Endothelial cell of umbilical vein (primary cell): ENCODE results near the gene GGTA1. TPM values are rescaled to one million over a fixed set of nuclear protein-coding genes. Genes with fewer than 3 reads are reported as not detected.
A peak's percentile ranks its signal among the peaks of the same experiment; 100 is the strongest.

Experiments used
- BruUV-seq: library from RNA; stranded (reverse); fragments of 400-500 nt; replicated peaks from 2 replicates; lab custom pipeline; 2021; lab: Mats Ljungman, UMichigan
- CTCF ChIA-PET: fragments of 300-600, 350-600 bp; sonication (Branson Sonifier 250); formaldehyde crosslinking; loops from one replicate; lab custom pipeline; 2021; ENCODE audit warnings: antibody characterized with exemption, inconsistent platforms; lab: Charles Lee
- POLR2A ChIA-PET: fragments of 300-600, 350-600 bp; sonication (Branson Sonifier 250); formaldehyde crosslinking; loops from one replicate; lab custom pipeline; 2021; ENCODE audit warnings: antibody characterized with exemption, inconsistent platforms; lab: Charles Lee
- DNase-seq: peaks from one replicate; pipeline ENCODE4 v3.0.0-alpha.2; 2011; ENCODE audit warnings: low read depth, low spot score
- FAIRE-seq: peaks from 2 replicates; lab custom pipeline; 2011; peaks lifted over from hg19 to GRCh38; lab: Jason Lieb, UNC
- H2AFZ ChIP-seq: 2 replicates; pipeline ENCODE4 v1.6.0; 2012; ENCODE audit warnings: low read depth, low read length, control low read depth, inconsistent platforms
- H3K27ac ChIP-seq: 2 replicates; pipeline ENCODE4 v1.5.1; 2011; ENCODE audit warnings: low read depth, mild to moderate bottlenecking, control low read depth, low read length, moderate library complexity; ENCODE audit not compliant: insufficient read depth
- H3K27me3 ChIP-seq, 2 experiments: 2 replicates each; pipeline versions ENCODE4 v1.6.0 to v1.6.1; 2011; ENCODE audit warnings: low read length in 2 of 2, mixed read lengths in 1 of 2; ENCODE audit not compliant: control insufficient read depth in 2 of 2, insufficient read depth in 2 of 2
- H3K36me3 ChIP-seq, 2 experiments: 2 replicates in 1 of 2; 3 replicates in 1 of 2; pipeline ENCODE4 v1.5.1; 2011; ENCODE audit warnings: low read length in 2 of 2, mild to moderate bottlenecking in 1 of 2, moderate library complexity in 1 of 2; ENCODE audit not compliant: control insufficient read depth in 2 of 2, insufficient read depth in 2 of 2; ENCODE audit errors: extremely low read depth in 1 of 2
- H3K4me1 ChIP-seq: 3 replicates; pipeline ENCODE4 v1.5.1; 2011; ENCODE audit warnings: mild to moderate bottlenecking, low read length; ENCODE audit not compliant: control insufficient read depth, insufficient read depth; ENCODE audit errors: extremely low read depth
- H3K4me2 ChIP-seq: 2 replicates; pipeline ENCODE4 v1.6.1; 2011; ENCODE audit warnings: low read length, control low read depth, mixed read lengths; ENCODE audit not compliant: insufficient read depth
- H3K4me3 ChIP-seq, 3 experiments: fragments of 200-600 bp in 1 of 3; sonication (generic), shearing (Covaris generic) in 1 of 3; replicated peaks in 1 of 3; 2 replicates each; pipeline ENCODE4 v1.5.1; 2011 to 2016; ENCODE audit warnings: control low read depth in 3 of 3, low read length in 3 of 3, mild to moderate bottlenecking in 2 of 3, inconsistent platforms in 1 of 3, low read depth in 1 of 3, moderate library complexity in 1 of 3; ENCODE audit not compliant: insufficient read depth in 1 of 3
- H3K79me2 ChIP-seq: 2 replicates; pipeline ENCODE4 v1.6.0; 2012; ENCODE audit warnings: low read length, inconsistent platforms; ENCODE audit not compliant: control insufficient read depth, insufficient read depth
- H3K9ac ChIP-seq: replicated peaks from 2 replicates; pipeline ENCODE3; 2011; ENCODE audit warnings: low read length, control low read depth; ENCODE audit not compliant: insufficient read depth; ENCODE audit errors: extremely low read depth
- H3K9me1 ChIP-seq: replicated peaks from 3 replicates; pipeline ENCODE4 v1.6.0; 2011; ENCODE audit warnings: mild to moderate bottlenecking, low read length; ENCODE audit not compliant: control insufficient read depth, insufficient read depth; ENCODE audit errors: extremely low read depth
- H3K9me3 ChIP-seq: replicated peaks from 2 replicates; pipeline ENCODE4 v1.5.1; 2012; ENCODE audit warnings: low read length, inconsistent platforms; ENCODE audit not compliant: control insufficient read depth, insufficient read depth
- H4K20me1 ChIP-seq: replicated peaks from 2 replicates; pipeline ENCODE3; 2011; ENCODE audit warnings: mild to moderate bottlenecking, low read length; ENCODE audit not compliant: control insufficient read depth, insufficient read depth; ENCODE audit errors: extremely low read depth
- CTCF ChIP-seq, 2 donors: IDR thresholded peaks; 1 replicate in 1 of 2; 2 replicates in 1 of 2; pipeline ENCODE4 v1.5.1; 2011; ENCODE audit warnings: low read length in 2 of 2, mild to moderate bottlenecking in 2 of 2, moderate library complexity in 2 of 2, control low read depth in 1 of 2, inconsistent platforms in 1 of 2, low read depth in 1 of 2; ENCODE audit not compliant: insufficient read depth in 1 of 2; ENCODE audit errors: extremely low read depth in 1 of 2
- EZH2 ChIP-seq: IDR thresholded peaks from 2 replicates; pipeline ENCODE4 v1.6.1; 2012; ENCODE audit warnings: borderline replicate concordance, low read depth, mild to moderate bottlenecking, moderate library complexity, low read length, inconsistent platforms; ENCODE audit not compliant: severe bottlenecking
- FOS ChIP-seq: IDR thresholded peaks from 2 replicates; pipeline ENCODE4 v1.6.1; 2011; ENCODE audit warnings: mild to moderate bottlenecking, low read length, moderate library complexity, borderline replicate concordance; ENCODE audit not compliant: insufficient read depth
- GATA2 ChIP-seq: IDR thresholded peaks from 2 replicates; pipeline ENCODE4 v1.7.0; 2011; ENCODE audit warnings: low read depth, mild to moderate bottlenecking, moderate library complexity, mixed read lengths, low read length; ENCODE audit not compliant: insufficient read length, insufficient read depth
- JUN ChIP-seq: IDR thresholded peaks from 2 replicates; pipeline ENCODE4 v1.6.1; 2011; ENCODE audit warnings: borderline replicate concordance, low read depth; ENCODE audit not compliant: insufficient read length, insufficient read depth
- MYC ChIP-seq: IDR thresholded peaks from one replicate; pipeline ENCODE4 v1.6.1; 2011; ENCODE audit warnings: mild to moderate bottlenecking, low read depth, low read length
- POLR2A ChIP-seq: IDR thresholded peaks from 2 replicates; pipeline ENCODE4 v1.6.1; 2012; ENCODE audit warnings: low read depth, mild to moderate bottlenecking, control low read depth, low read length
- POLR2AphosphoS5 ChIP-seq: IDR thresholded peaks from 2 replicates; pipeline ENCODE4 v1.6.1; 2012; ENCODE audit warnings: low read depth, mild to moderate bottlenecking, control low read depth, low read length, moderate library complexity; ENCODE audit not compliant: insufficient read depth
- dilution Hi-C: fragments of 300-500 bp; cut with MboI; formaldehyde crosslinking; loops from one replicate; pipeline ENCODE4 v1.15.0; 2019; ENCODE audit warnings: low sequenced_read_pairs; ENCODE audit not compliant: extremely low pct_ligation_motif_present
- intact Hi-C: fragments of 100-400 bp; cut with micrococcal nuclease; formaldehyde crosslinking; loops from one replicate; pipeline ENCODE4 v1.10.0; 2022
- polyA plus RNA-seq, 4 experiments: library from polyadenylated mRNA; depleted of rRNA in 3 of 4; stranded (reverse) in 3 of 4; unstranded in 1 of 4; fragments of >200 nt; gene quantifications; 2 replicates each; pipeline versions ENCODE4 v1.2.1 to v1.2.3, GENCODE V29; 2011 to 2012; ENCODE audit warnings: missing spikeins in 1 of 4
- total RNA-seq: library from RNA; stranded (reverse); gene quantifications from 2 replicates; pipeline ENCODE4 v1.2.3, GENCODE V29; 2021
- TF ChIP-seq, protein P1 (sequence below): IDR thresholded peaks from 2 replicates; pipeline ENCODE4 v1.6.1; 2011; ENCODE audit not compliant: insufficient read depth, insufficient read length

GGTA1 gene
- total and polyA plus RNA-seq, 2 donors (not counting 3 experiments of a cell fraction or from before 2014, with no cell fraction given): not detected

- TF ChIP-seq, protein P1, sequence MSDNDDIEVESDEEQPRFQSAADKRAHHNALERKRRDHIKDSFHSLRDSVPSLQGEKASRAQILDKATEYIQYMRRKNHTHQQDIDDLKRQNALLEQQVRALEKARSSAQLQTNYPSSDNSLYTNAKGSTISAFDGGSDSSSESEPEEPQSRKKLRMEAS: no peak
- TF ChIP-seq EZH2: no peak
- no peak for TF ChIP-seq POLR2A
- TF ChIP-seq GATA2: no peak
- TF ChIP-seq MYC: no peak
- TF ChIP-seq JUN: no peak
- no peak for TF ChIP-seq POLR2AphosphoS5
- no peak for TF ChIP-seq FOS
- no peak for TF ChIP-seq CTCF (IDR thresholded peaks at IDR 0.05; ENCODE audit: extremely low read depth in 1 of 2, insufficient read depth in 1 of 2, low read depth in 1 of 2, low read length in 2 of 2)
- no peak overlapping the region for H3K9ac ChIP-seq
- no peaks in the 10 kb centered on the region for H3K9me3 ChIP-seq
- no peaks in the 10 kb centered on the region for H3K79me2 ChIP-seq
- H3K9me1 ChIP-seq: no peaks in the 10 kb centered on the region
- dilution Hi-C loops (no loop called here), intact Hi-C loops (no loop called here)
- no TSS peak for BruUV-seq
- no peaks in the 10 kb centered on the region for H3K36me3 ChIP-seq
- H3K4me2 ChIP-seq: no peak overlapping the region
- FAIRE-seq: peak; percentile 71
- H3K27me3 ChIP-seq: peaks cover 11 to 16% of the 10 kb centered on the region in 2 experiments
- H2AFZ ChIP-seq: peak overlapping the region; percentile 99
- peak; percentile 59 for DNase-seq
- ChIA-PET POLR2A (no interaction called here), CTCF (interaction anchor here (1.0 to 1.5 kb wide), 5 partner anchors 8 to 38 kb away, joined by 3 to 6 read pairs (median 3); partner anchors contain the start of gene GGTA1)
- H3K27ac ChIP-seq: no peak overlapping the region
- H4K20me1 ChIP-seq: no peaks in the 10 kb centered on the region
- no peak overlapping the region for H3K4me3 ChIP-seq
- peaks cover 6% of the 10 kb centered on the region for H3K4me1 ChIP-seq
These were observed 20.6 kb downstream of the GGTA1 start for GRCh38 chr9:121478816-121479676.
